ENCODE data around the gene KLHL17. TPM values are rescaled to one million over a fixed set of nuclear protein-coding genes. Genes with fewer than 3 reads are reported as not detected.

KLHL17 gene
- total RNA-seq, 2 experiments from 2014 or later, result 24.4 to 27.7 TPM

GRCh38 chr1:997993-998744 is 37.8 kb downstream of the KLHL17 start:
- Mint-ChIP-seq H3K4me3 (no peak overlapping the region), H3K4me1 (ENCODE audit: low read depth) (peaks cover 18% of the 10 kb centered on the region), H3K9me3 (ENCODE audit: insufficient read depth) (no peaks in the 10 kb centered on the region), H3K27ac (no peak overlapping the region), H3K27me3 (ENCODE audit: low read depth) (peaks cover 34% of the 10 kb centered on the region), H3K36me3 (ENCODE audit: low read depth) (no peaks in the 10 kb centered on the region)
- ChIA-PET CTCF (interaction anchor here (3.6 kb wide), 1 partner anchor 14 kb away, joined by 14 read pairs; no protein-coding TSS in a partner anchor), POLR2A (interaction anchor here (0.9 kb wide), 1 partner anchor 16 kb away, joined by 3 read pairs; the partner anchor contains the start of gene ISG15)
- DNase-seq, result no peak
- ATAC-seq, result no peak

GRCh38 chr1:998745-998994 is 38.3 kb downstream of the KLHL17 start:
- Mint-ChIP-seq H3K4me1 (ENCODE audit: low read depth) (peaks cover 21% of the 10 kb centered on the region), H3K4me3 (no peak overlapping the region), H3K27me3 (ENCODE audit: low read depth) (peaks cover 37% of the 10 kb centered on the region), H3K9me3 (ENCODE audit: insufficient read depth) (no peaks in the 10 kb centered on the region), H3K36me3 (ENCODE audit: low read depth) (no peaks in the 10 kb centered on the region), H3K27ac (no peak overlapping the region)
- ATAC-seq (no peak), DNase-seq (no peak)
- ChIA-PET CTCF (interaction anchor here (3.6 kb wide), 1 partner anchor 15 kb away, joined by 14 read pairs; no protein-coding TSS in a partner anchor), POLR2A (no interaction called here)

GRCh38 chr1:998995-999724 is 38.8 kb downstream of the KLHL17 start:
- peaks cover 22% of the 10 kb centered on the region for H3K4me1 Mint-ChIP-seq (ENCODE audit: low read depth)
- H3K36me3 Mint-ChIP-seq (ENCODE audit: low read depth), result no peaks in the 10 kb centered on the region
- CTCF ChIA-PET, result interaction anchor here (1.1 to 3.6 kb wide), 3 partner anchors 15 to 64 kb away, joined by 3 to 14 read pairs (median 4); partner anchors contain the start of gene ISG15
- no peak overlapping the region for H3K27ac Mint-ChIP-seq
- H3K27me3 Mint-ChIP-seq (ENCODE audit: low read depth), result peaks cover 37% of the 10 kb centered on the region
- H3K4me3 Mint-ChIP-seq, result peak overlapping the region; percentile 42
- POLR2A ChIA-PET, result no interaction called here
- ATAC-seq, result peak; percentile 16
- no peak for DNase-seq
- no peaks in the 10 kb centered on the region for H3K9me3 Mint-ChIP-seq (ENCODE audit: insufficient read depth)

GRCh38 chr1:999725-1000356 is 39.5 kb downstream of the KLHL17 start, which contains the start of gene HES4:
TSS of gene HES4 (minus strand) at chr1:1000097. CDS start at chr1:999973, 124 bp downstream.
- H3K27ac Mint-ChIP-seq, result peak within 1 kb of the TSS; percentile 74
- DNase-seq (peak; percentile 60), ATAC-seq (peak; percentile 36)
- no peaks in the 10 kb centered on the region for H3K36me3 Mint-ChIP-seq (ENCODE audit: low read depth)
- no peaks in the 10 kb centered on the region for H3K9me3 Mint-ChIP-seq (ENCODE audit: insufficient read depth)
- POLR2A ChIA-PET, result no interaction called here
- peaks cover 36% of the 10 kb centered on the region for H3K27me3 Mint-ChIP-seq (ENCODE audit: low read depth)
- peaks cover 29% of the 10 kb centered on the region for H3K4me1 Mint-ChIP-seq (ENCODE audit: low read depth)
- peak within 1 kb of the TSS; percentile 65 for H3K4me3 Mint-ChIP-seq
- CTCF ChIA-PET, result interaction anchor here (1.1 to 3.6 kb wide), 3 partner anchors 14 to 63 kb away, joined by 3 to 14 read pairs (median 4); partner anchors contain the start of gene ISG15

- Mint-ChIP-seq H3K4me1 (ENCODE audit: low read depth) (peaks cover 36% of the 10 kb centered on the region), H3K27ac (peak overlapping the region; percentile 74), H3K4me3 (peak overlapping the region; percentile 65), H3K36me3 (ENCODE audit: low read depth) (no peaks in the 10 kb centered on the region), H3K9me3 (ENCODE audit: insufficient read depth) (no peaks in the 10 kb centered on the region), H3K27me3 (ENCODE audit: low read depth) (peaks cover 35% of the 10 kb centered on the region)
- ChIA-PET CTCF (interaction anchor here (0.7 to 3.6 kb wide), 6 partner anchors 8 to 305 kb away, joined by 3 to 31 read pairs (median 10); partner anchors contain the start of genes ISG15 and PLEKHN1), POLR2A (interaction anchor here (4.7 kb wide), 1 partner anchor 14 kb away, joined by 29 read pairs; the partner anchor contains the start of gene ISG15)
- DNase-seq, result peak; percentile 76
- ATAC-seq, result peak; percentile 17
These were observed 40.1 kb downstream of the KLHL17 start for GRCh38 chr1:1000357-1001056.

- H3K4me3 Mint-ChIP-seq, result peak overlapping the region; percentile 65
- CTCF ChIA-PET, result interaction anchor here (0.7 to 3.6 kb wide), 9 partner anchors 9 to 304 kb away, joined by 3 to 31 read pairs (median 4); partner anchors contain the start of genes ISG15 and PLEKHN1
- H3K4me1 Mint-ChIP-seq (ENCODE audit: low read depth), result peaks cover 34% of the 10 kb centered on the region
- POLR2A ChIA-PET, result interaction anchor here (4.7 kb wide), 1 partner anchor 13 kb away, joined by 29 read pairs; the partner anchor contains the start of gene ISG15
- ATAC-seq, result no peak
- H3K9me3 Mint-ChIP-seq (ENCODE audit: insufficient read depth), result no peaks in the 10 kb centered on the region
- no peak for DNase-seq
- H3K27ac Mint-ChIP-seq, result no peak overlapping the region
- peaks cover 30% of the 10 kb centered on the region for H3K27me3 Mint-ChIP-seq (ENCODE audit: low read depth)
- H3K36me3 Mint-ChIP-seq (ENCODE audit: low read depth), result no peaks in the 10 kb centered on the region
These were observed 40.8 kb downstream of the KLHL17 start for GRCh38 chr1:1001057-1001783.

- Mint-ChIP-seq H3K4me1 (ENCODE audit: low read depth) (peaks cover 29% of the 10 kb centered on the region), H3K27me3 (ENCODE audit: low read depth) (peaks cover 26% of the 10 kb centered on the region), H3K9me3 (ENCODE audit: insufficient read depth) (no peaks in the 10 kb centered on the region), H3K27ac (no peak overlapping the region), H3K4me3 (no peak overlapping the region), H3K36me3 (ENCODE audit: low read depth) (no peaks in the 10 kb centered on the region)
- DNase-seq, result no peak
- ChIA-PET CTCF (interaction anchor here (1.4 to 3.6 kb wide), 3 partner anchors 10 to 36 kb away, joined by 4 to 31 read pairs (median 10); partner anchors contain the start of gene ISG15), POLR2A (interaction anchor here (1.1 to 4.7 kb wide), 2 partner anchors 10 to 15 kb away, joined by 4 to 29 read pairs; partner anchors contain the start of gene ISG15)
- no peak for ATAC-seq
These were observed 43.4 kb downstream of the KLHL17 start for GRCh38 chr1:1003618-1004419.

GRCh38 chr1:1004420-1004779 is 44.0 kb downstream of the KLHL17 start:
- no peak for ATAC-seq
- H3K27me3 Mint-ChIP-seq (ENCODE audit: low read depth), result peaks cover 28% of the 10 kb centered on the region
- peak overlapping the region; percentile 53 for H3K27ac Mint-ChIP-seq
- peak overlapping the region; percentile 63 for H3K4me3 Mint-ChIP-seq
- H3K4me1 Mint-ChIP-seq (ENCODE audit: low read depth), result peaks cover 31% of the 10 kb centered on the region
- H3K36me3 Mint-ChIP-seq (ENCODE audit: low read depth), result no peaks in the 10 kb centered on the region
- DNase-seq, result no peak
- H3K9me3 Mint-ChIP-seq (ENCODE audit: insufficient read depth), result no peaks in the 10 kb centered on the region
- ChIA-PET POLR2A (interaction anchor here (1.1 to 4.7 kb wide), 3 partner anchors 10 to 60 kb away, joined by 4 to 29 read pairs (median 4); partner anchors contain the start of gene ISG15), CTCF (interaction anchor here (1.4 to 3.6 kb wide), 2 partner anchors 9 to 21 kb away, joined by 4 to 31 read pairs; partner anchors contain the start of gene ISG15)

- DNase-seq (peak; percentile 69), ATAC-seq (peak; percentile 29)
- Mint-ChIP-seq H3K27me3 (ENCODE audit: low read depth) (peaks cover 28% of the 10 kb centered on the region), H3K4me3 (peak overlapping the region; percentile 63), H3K4me1 (ENCODE audit: low read depth) (peaks cover 29% of the 10 kb centered on the region), H3K36me3 (ENCODE audit: low read depth) (no peaks in the 10 kb centered on the region), H3K9me3 (ENCODE audit: insufficient read depth) (no peaks in the 10 kb centered on the region), H3K27ac (peak overlapping the region; percentile 53)
- ChIA-PET CTCF (interaction anchor here (1.2 to 1.4 kb wide), 2 partner anchors 22 to 59 kb away, joined by 3 to 4 read pairs; no protein-coding TSS in a partner anchor), POLR2A (interaction anchor here (1.1 to 4.7 kb wide), 3 partner anchors 9 to 59 kb away, joined by 4 to 29 read pairs (median 4); partner anchors contain the start of gene ISG15)
These were observed 44.7 kb downstream of the KLHL17 start for GRCh38 chr1:1004780-1005697.

Measured in activated CD8-positive, alpha-beta T cell treated with anti-CD3 and anti-CD28 coated beads, Interleukin-2, amount 10 ng/mL, durations not matched to agents 7 days and 5 days (primary cell).